Nephron progenitor cell (in vitro differentiated cells): ENCODE measurements around the gene SLC12A8.

ENCODE experiments used
- DNase-seq: peaks from one replicate; pipeline ENCODE4 v3.0.0; 2021
- H3K27ac Mint-ChIP-seq: 2 replicates; pipeline ENCODE4 v1.8.0; 2021; ENCODE audit warnings: mild to moderate bottlenecking, moderate library complexity, mixed read lengths
- H3K27me3 Mint-ChIP-seq: 2 replicates; pipeline ENCODE4 v1.8.0; 2021; ENCODE audit warnings: mild to moderate bottlenecking, low read depth, mixed read lengths; ENCODE audit not compliant: poor library complexity
- H3K36me3 Mint-ChIP-seq: 2 replicates; pipeline ENCODE4 v1.8.0; 2021; ENCODE audit warnings: low read depth, mixed read lengths
- H3K4me1 Mint-ChIP-seq: 2 replicates; pipeline ENCODE4 v1.8.0; 2021; ENCODE audit warnings: mixed read lengths
- H3K4me3 Mint-ChIP-seq: 2 replicates; pipeline ENCODE4 v1.8.0; 2021; ENCODE audit warnings: mild to moderate bottlenecking, moderate library complexity, mixed read lengths
- H3K9me3 Mint-ChIP-seq: 2 replicates; pipeline ENCODE4 v1.8.0; 2021; ENCODE audit warnings: mild to moderate bottlenecking, moderate library complexity, mixed read lengths
- CTCF ChIP-seq: fragments of 200-600 bp; sonication (generic); IDR thresholded peaks from 2 replicates; pipeline ENCODE4 v1.5.0; 2021; ENCODE audit warnings: antibody characterized with exemption

SLC12A8 gene

DNA sequence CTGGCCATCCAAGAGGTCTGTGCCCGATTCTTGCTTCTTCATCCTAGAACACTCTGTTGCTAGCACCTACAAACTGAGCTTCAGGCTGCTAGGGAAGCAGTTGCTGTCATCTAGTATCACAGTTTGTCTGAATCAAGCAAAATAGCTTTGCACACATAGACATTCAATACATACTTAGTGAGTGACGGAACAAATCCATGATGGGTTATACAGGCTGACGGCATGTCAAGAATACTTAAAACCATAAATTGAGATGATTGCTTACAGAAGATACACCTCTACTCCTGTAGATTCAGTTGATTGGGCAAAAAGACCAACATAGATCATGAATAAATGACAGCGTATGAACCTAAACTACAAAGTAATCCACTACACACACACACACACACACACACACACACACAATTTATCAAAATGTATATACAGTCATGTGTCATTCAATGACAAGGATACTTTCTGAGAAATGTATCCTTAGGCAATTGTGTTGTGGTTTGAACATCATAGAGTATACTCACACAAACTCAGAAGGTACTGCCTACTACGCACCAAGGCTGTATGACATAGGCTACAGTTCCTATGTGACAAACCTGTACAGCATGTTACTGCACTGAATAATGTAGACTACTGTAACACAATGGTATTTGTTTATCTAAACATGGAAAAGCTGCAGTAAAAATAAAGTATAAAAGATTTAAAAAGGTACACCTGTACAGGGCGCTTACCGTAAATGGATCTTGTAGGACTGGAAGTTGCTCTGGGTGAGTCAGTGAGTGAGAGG is 142.4 kb downstream of the SLC12A8 start:
- Mint-ChIP-seq H3K4me1 (peaks cover 2% of the 10 kb centered on the region), H3K4me3 (no peak overlapping the region), H3K9me3 (no peaks in the 10 kb centered on the region), H3K27ac (no peak overlapping the region), H3K36me3 (no peaks in the 10 kb centered on the region), H3K27me3 (peaks cover 12% of the 10 kb centered on the region)
- DNase-seq, result no peak
- no peak for TF ChIP-seq CTCF

- peaks cover 17% of the 10 kb centered on the region for H3K27me3 Mint-ChIP-seq
Measured at GRCh38 chr3:125069452-125069851, 143.1 kb downstream of the SLC12A8 start.

DNA sequence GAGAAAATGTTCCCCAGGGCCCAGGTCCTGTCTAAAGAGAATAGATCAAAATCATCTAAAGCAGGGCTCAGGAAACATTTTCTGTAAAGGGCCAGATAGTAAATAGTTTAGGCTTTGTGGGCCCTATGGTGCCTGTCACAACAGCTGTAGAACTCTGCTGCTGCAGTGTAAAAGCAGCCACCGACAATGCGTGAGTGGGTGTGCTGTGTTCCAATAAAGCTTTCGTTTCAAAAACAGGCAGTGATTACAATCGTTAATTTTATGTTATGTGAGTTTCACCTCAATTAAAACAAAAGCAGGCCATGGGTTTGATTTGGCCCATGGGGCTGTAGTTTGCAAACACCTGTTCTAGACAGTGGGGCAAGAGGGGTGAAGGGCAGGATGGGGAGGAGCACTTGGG is 144.3 kb downstream of the SLC12A8 start:
- H3K27ac Mint-ChIP-seq, result no peak overlapping the region
- H3K4me3 Mint-ChIP-seq, result no peak overlapping the region
- DNase-seq, result no peak
- TF ChIP-seq CTCF, result no peak
- H3K27me3 Mint-ChIP-seq, result peaks cover 24% of the 10 kb centered on the region
- peaks cover 11% of the 10 kb centered on the region for H3K9me3 Mint-ChIP-seq
- H3K36me3 Mint-ChIP-seq, result peaks cover 5% of the 10 kb centered on the region
- peaks cover 6% of the 10 kb centered on the region for H3K4me1 Mint-ChIP-seq

More at GRCh38 chr3:125069452-125069851, 143.1 kb downstream of the SLC12A8 start:
- no peak for TF ChIP-seq CTCF
- Mint-ChIP-seq H3K4me3 (no peak overlapping the region), H3K27ac (no peak overlapping the region), H3K9me3 (peaks cover 5% of the 10 kb centered on the region), H3K4me1 (no peaks in the 10 kb centered on the region), H3K36me3 (peaks cover 2% of the 10 kb centered on the region)
- DNase-seq, result no peak

- no peak for DNase-seq
- peaks cover 6% of the 10 kb centered on the region for H3K4me1 Mint-ChIP-seq
- no peak overlapping the region for H3K27ac Mint-ChIP-seq
- H3K9me3 Mint-ChIP-seq, result peaks cover 11% of the 10 kb centered on the region
- peaks cover 5% of the 10 kb centered on the region for H3K36me3 Mint-ChIP-seq
- TF ChIP-seq CTCF, result no peak
- peaks cover 27% of the 10 kb centered on the region for H3K27me3 Mint-ChIP-seq
- no peak overlapping the region for H3K4me3 Mint-ChIP-seq
Measured at GRCh38 chr3:125067225-125067624, 145.3 kb downstream of the SLC12A8 start.

DNA sequence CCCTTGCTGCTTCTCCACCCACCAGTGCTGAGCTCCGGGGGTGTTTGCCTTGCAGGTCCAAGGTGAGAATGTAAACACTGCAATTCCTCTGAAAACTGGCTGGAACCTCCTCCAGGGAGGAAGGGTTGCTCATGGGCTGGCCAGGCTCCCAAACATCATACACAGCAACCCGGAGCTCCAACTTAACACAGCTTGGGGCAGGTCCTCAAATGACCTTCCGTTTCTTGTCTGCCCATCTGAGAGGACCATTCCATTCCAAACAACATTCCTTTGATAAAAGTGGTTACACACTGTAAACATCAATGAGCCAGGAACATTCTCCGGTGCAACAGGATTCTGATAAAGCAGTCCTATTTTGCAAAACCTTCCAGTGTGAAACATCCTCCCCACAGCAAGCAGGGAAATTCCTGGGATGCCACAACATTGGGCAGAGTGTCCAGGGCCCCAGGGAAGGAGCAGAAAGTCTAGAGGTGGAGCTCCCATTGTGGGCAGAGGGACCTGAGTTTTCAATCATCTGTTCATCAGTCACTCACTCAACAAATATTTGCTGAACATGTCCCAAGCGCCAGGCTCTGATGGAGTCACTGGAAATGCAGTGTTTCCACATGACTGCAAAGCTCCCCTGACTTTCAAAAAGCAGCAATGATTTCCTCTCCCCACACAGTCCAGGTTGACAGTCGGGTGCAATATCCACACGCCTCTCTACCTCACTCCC is 149.5 kb downstream of the SLC12A8 start:
- no peak for TF ChIP-seq CTCF
- Mint-ChIP-seq H3K4me3 (no peak overlapping the region), H3K27ac (no peak overlapping the region), H3K9me3 (peaks cover 15% of the 10 kb centered on the region), H3K36me3 (peaks cover 5% of the 10 kb centered on the region), H3K4me1 (peaks cover 24% of the 10 kb centered on the region), H3K27me3 (peaks cover 31% of the 10 kb centered on the region)
- no peak for DNase-seq
